ENCODE results near the gene MRPL55.

MRPL55 gene

DNA sequence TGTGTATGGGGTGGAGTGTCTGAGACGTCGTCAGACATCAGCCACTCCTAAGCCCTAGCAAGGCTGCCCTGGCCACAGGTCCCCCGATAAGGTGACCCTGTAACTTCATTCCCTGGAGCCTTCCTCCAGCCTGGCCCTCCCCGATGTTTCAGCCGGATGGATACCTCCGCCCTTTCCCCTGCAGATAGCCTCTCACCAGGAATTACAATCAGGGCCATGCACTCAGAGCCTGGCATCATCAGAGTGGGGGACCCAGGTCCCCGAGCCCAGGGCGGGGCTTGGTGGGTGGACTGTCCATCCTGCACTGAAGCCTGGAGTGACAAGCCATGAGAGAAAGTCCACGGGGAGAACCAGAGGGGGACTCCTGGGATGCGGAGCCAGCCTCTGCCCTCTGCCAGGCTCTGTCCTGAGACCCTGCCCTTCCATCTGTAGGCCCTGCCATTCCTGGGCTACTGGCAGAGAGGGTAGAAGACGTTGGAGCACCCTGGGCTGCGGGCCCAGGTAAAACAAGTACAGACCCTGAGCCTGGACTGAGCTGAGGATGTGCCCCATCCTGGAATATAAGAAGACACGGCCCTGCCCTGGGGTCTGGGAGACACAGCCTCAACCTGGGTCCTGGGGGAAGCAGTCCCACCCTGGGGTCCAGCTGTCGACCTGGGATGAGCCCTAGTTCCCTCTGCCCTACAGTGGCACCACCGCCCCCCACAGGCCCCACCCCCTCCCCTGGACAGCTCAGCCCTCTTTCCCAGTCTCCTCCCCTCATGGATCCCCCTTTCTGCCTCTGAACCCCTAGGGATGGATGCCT, 43.4 kb downstream of the MRPL55 start:
- ATAC-seq, result no peak
- no peak for TF ChIP-seq RARB (CRISPR knock-in tag; IDR thresholded peaks at IDR 0.05)

DNA sequence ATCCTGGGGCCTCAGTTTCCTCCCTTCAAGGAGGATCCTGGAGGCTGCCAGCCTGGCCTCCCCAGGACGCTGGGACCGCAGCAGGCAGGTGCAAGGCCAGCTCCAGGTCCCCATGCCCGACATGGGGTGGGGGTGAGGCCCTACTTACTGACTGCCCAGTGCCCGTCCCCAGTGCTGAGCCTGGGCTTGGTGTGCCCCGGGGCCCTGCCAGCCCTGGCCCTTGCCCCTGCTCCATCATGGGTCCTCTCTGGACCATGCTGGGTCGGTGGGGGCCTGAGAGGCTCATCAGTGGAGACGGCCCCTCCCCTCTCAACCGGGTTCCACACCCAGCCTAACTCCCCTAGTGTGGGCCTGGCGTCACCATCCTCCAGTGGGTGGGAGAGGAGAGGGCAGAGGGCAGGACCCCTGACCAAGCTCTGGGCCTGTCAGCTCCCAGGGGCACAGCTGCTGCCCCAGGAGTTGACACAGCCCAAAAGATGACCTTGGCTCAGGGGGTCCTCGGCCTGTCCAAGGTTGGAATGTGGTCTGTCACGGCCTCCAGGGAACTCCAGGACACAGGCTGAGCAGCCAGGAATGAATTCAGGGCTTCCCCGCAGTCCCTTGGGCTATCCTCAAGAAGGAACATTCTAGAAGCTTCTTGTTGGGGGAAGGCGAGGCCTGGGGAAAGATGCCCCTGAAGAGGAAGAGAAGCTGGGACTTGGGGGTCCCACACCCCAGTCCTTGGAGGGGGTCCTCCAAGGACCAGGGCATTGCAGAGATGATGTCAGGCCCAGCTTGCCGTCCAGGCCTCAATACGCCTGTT, 44.2 kb downstream of the MRPL55 start:
- TF ChIP-seq, protein P1, sequence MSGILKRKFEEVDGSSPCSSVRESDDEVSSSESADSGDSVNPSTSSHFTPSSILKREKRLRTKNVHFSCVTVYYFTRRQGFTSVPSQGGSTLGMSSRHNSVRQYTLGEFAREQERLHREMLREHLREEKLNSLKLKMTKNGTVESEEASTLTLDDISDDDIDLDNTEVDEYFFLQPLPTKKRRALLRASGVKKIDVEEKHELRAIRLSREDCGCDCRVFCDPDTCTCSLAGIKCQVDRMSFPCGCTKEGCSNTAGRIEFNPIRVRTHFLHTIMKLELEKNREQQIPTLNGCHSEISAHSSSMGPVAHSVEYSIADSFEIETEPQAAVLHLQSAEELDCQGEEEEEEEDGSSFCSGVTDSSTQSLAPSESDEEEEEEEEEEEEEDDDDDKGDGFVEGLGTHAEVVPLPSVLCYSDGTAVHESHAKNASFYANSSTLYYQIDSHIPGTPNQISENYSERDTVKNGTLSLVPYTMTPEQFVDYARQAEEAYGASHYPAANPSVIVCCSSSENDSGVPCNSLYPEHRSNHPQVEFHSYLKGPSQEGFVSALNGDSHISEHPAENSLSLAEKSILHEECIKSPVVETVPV (CRISPR knock-in tag; IDR thresholded peaks at IDR 0.05), result no peak
- TF ChIP-seq, protein P2, sequence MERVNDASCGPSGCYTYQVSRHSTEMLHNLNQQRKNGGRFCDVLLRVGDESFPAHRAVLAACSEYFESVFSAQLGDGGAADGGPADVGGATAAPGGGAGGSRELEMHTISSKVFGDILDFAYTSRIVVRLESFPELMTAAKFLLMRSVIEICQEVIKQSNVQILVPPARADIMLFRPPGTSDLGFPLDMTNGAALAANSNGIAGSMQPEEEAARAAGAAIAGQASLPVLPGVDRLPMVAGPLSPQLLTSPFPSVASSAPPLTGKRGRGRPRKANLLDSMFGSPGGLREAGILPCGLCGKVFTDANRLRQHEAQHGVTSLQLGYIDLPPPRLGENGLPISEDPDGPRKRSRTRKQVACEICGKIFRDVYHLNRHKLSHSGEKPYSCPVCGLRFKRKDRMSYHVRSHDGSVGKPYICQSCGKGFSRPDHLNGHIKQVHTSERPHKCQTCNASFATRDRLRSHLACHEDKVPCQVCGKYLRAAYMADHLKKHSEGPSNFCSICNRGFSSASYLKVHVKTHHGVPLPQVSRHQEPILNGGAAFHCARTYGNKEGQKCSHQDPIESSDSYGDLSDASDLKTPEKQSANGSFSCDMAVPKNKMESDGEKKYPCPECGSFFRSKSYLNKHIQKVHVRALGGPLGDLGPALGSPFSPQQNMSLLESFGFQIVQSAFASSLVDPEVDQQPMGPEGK (CRISPR knock-in tag; IDR thresholded peaks at IDR 0.05; ENCODE audit: borderline replicate concordance), result no peak
- TF ChIP-seq CSDC2 (CRISPR knock-in tag; IDR thresholded peaks at IDR 0.05) (no peak), TOX (CRISPR knock-in tag; IDR thresholded peaks at IDR 0.05; ENCODE audit: borderline replicate concordance) (no peak), PPARA (CRISPR knock-in tag; IDR thresholded peaks at IDR 0.05; ENCODE audit: borderline replicate concordance) (no peak), BACH2 (CRISPR knock-in tag; IDR thresholded peaks at IDR 0.05; ENCODE audit: borderline replicate concordance) (no peak), TCF4 (CRISPR knock-in tag; IDR thresholded peaks at IDR 0.05; ENCODE audit: borderline replicate concordance) (no peak), SNAI2 (CRISPR knock-in tag; IDR thresholded peaks at IDR 0.05) (no peak), ESRRG (CRISPR knock-in tag; IDR thresholded peaks at IDR 0.05) (no peak), ZFP3 (CRISPR knock-in tag; IDR thresholded peaks at IDR 0.05) (no peak), RARB (CRISPR knock-in tag; IDR thresholded peaks at IDR 0.05) (no peak), ARNTL (CRISPR knock-in tag; IDR thresholded peaks at IDR 0.05; ENCODE audit: borderline replicate concordance, low read depth) (no peak)
- TF ChIP-seq, protein P3, sequence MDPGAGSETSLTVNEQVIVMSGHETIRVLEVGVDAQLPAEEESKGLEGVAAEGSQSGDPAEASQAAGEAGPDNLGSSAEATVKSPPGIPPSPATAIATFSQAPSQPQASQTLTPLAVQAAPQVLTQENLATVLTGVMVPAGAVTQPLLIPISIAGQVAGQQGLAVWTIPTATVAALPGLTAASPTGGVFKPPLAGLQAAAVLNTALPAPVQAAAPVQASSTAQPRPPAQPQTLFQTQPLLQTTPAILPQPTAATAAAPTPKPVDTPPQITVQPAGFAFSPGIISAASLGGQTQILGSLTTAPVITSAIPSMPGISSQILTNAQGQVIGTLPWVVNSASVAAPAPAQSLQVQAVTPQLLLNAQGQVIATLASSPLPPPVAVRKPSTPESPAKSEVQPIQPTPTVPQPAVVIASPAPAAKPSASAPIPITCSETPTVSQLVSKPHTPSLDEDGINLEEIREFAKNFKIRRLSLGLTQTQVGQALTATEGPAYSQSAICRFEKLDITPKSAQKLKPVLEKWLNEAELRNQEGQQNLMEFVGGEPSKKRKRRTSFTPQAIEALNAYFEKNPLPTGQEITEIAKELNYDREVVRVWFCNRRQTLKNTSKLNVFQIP (CRISPR knock-in tag; IDR thresholded peaks at IDR 0.05; ENCODE audit: borderline replicate concordance, low read depth), result no peak
- no peak for ATAC-seq

DNA sequence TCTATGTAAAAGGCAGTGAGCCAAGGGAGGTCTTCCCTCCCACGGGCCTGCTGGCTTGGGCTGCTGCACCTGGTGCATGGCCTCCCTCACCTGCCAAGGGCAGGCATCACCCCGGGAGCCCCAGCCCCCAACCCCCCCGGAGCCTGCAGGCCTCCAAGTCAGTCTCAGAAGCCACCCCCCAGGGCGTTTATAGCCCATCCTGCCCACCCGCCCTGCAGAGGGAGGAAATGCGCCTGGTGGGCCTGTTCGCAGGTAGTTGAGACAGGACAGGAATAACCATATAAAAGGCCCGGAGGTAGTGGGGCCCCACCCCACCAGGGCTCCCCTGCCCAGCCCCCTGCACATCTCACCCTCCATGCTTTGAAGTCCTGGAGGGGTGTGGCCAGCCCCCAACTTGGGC, 44.8 kb downstream of the MRPL55 start:
- no peak for ATAC-seq
- TF ChIP-seq GLIS3 (CRISPR knock-in tag; IDR thresholded peaks at IDR 0.05), result no peak
- no peak for TF ChIP-seq ARNTL (CRISPR knock-in tag; IDR thresholded peaks at IDR 0.05; ENCODE audit: borderline replicate concordance, low read depth)
- TF ChIP-seq TCF4 (CRISPR knock-in tag; IDR thresholded peaks at IDR 0.05; ENCODE audit: borderline replicate concordance), result no peak
- TF ChIP-seq ZNF565 (CRISPR knock-in tag; conservative IDR thresholded peaks at IDR 0.05; ENCODE audit: low read depth), result no peak
- TF ChIP-seq, protein P2 (CRISPR knock-in tag; IDR thresholded peaks at IDR 0.05; ENCODE audit: borderline replicate concordance), result no peak
- no peak for TF ChIP-seq TOX (CRISPR knock-in tag; IDR thresholded peaks at IDR 0.05; ENCODE audit: borderline replicate concordance)
- TF ChIP-seq ESRRG (CRISPR knock-in tag; IDR thresholded peaks at IDR 0.05), result no peak
- no peak for TF ChIP-seq SNAI2 (CRISPR knock-in tag; IDR thresholded peaks at IDR 0.05)
- TF ChIP-seq, protein P1 (CRISPR knock-in tag; IDR thresholded peaks at IDR 0.05), result no peak
- TF ChIP-seq BACH2 (CRISPR knock-in tag; IDR thresholded peaks at IDR 0.05; ENCODE audit: borderline replicate concordance), result no peak
- no peak for TF ChIP-seq CSDC2 (CRISPR knock-in tag; IDR thresholded peaks at IDR 0.05)
- TF ChIP-seq, protein P4, sequence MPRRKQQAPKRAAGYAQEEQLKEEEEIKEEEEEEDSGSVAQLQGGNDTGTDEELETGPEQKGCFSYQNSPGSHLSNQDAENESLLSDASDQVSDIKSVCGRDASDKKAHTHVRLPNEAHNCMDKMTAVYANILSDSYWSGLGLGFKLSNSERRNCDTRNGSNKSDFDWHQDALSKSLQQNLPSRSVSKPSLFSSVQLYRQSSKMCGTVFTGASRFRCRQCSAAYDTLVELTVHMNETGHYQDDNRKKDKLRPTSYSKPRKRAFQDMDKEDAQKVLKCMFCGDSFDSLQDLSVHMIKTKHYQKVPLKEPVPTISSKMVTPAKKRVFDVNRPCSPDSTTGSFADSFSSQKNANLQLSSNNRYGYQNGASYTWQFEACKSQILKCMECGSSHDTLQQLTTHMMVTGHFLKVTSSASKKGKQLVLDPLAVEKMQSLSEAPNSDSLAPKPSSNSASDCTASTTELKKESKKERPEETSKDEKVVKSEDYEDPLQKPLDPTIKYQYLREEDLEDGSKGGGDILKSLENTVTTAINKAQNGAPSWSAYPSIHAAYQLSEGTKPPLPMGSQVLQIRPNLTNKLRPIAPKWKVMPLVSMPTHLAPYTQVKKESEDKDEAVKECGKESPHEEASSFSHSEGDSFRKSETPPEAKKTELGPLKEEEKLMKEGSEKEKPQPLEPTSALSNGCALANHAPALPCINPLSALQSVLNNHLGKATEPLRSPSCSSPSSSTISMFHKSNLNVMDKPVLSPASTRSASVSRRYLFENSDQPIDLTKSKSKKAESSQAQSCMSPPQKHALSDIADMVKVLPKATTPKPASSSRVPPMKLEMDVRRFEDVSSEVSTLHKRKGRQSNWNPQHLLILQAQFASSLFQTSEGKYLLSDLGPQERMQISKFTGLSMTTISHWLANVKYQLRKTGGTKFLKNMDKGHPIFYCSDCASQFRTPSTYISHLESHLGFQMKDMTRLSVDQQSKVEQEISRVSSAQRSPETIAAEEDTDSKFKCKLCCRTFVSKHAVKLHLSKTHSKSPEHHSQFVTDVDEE (CRISPR knock-in tag; IDR thresholded peaks at IDR 0.05), result no peak
- no peak for TF ChIP-seq ZFP30 (CRISPR knock-in tag; IDR thresholded peaks at IDR 0.05)
- no peak for TF ChIP-seq PPARA (CRISPR knock-in tag; IDR thresholded peaks at IDR 0.05; ENCODE audit: borderline replicate concordance)
- TF ChIP-seq ZNF8 (CRISPR knock-in tag; IDR thresholded peaks at IDR 0.05), result no peak
- no peak for TF ChIP-seq ISL1 (CRISPR knock-in tag; IDR thresholded peaks at IDR 0.05)
- TF ChIP-seq, protein P5, sequence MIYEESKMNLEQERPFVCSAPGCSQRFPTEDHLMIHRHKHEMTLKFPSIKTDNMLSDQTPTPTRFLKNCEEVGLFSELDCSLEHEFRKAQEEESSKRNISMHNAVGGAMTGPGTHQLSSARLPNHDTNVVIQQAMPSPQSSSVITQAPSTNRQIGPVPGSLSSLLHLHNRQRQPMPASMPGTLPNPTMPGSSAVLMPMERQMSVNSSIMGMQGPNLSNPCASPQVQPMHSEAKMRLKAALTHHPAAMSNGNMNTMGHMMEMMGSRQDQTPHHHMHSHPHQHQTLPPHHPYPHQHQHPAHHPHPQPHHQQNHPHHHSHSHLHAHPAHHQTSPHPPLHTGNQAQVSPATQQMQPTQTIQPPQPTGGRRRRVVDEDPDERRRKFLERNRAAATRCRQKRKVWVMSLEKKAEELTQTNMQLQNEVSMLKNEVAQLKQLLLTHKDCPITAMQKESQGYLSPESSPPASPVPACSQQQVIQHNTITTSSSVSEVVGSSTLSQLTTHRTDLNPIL (CRISPR knock-in tag; IDR thresholded peaks at IDR 0.05; ENCODE audit: low read depth), result no peak
- TF ChIP-seq ZNF70 (CRISPR knock-in tag; IDR thresholded peaks at IDR 0.05), result no peak

All from SK-N-SH treated with all-trans-retinoic acid at 6 μM for 48 hours (cell line).